ENCODE results near the gene SEMA3A.
"Not testable (repeated sequence)": the region's sequence is repeated elsewhere in the genome, so short reads cannot be mapped to it uniquely, and the experiment has no call there.

SEMA3A gene

DNA sequence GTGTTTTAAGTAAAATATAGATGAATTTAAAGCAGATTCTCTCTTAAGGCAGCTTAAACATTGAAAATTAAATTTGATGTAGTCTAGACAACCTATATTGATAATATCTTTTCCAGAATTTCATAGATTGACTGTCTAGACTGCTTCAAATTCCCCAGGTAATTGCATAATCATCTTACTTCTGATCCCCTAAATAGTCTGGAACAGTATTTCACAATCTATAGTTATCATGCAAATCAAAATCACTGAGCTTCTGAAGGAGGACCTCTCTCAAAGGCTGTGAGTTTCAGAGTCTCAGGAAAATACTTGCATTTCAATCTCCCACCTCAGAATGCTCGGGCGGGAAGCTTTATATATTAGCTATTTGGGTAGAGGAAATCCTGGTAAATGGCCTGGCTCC, 87.3 kb downstream of the SEMA3A start:
- DNase-seq, result no peak

DNA sequence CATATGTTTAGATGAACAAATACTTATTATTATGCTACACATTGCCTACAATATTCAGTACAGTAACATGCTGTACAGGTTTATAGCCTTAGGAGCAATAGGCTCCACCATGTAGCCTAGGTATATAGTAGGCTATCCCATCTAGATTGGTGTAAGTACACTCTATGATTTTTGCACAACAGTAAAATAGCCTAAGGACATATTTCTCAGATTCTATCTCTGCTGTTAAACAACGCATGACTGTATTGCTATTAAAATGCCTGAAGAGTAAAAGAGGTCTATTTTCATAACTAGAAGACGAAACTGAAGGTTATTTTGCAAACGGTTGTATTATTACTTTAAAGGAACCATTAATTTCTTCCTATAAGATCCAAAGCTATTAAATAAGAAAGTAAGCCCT, 88.3 kb downstream of the SEMA3A start:
- DNase-seq, result no peak

DNA sequence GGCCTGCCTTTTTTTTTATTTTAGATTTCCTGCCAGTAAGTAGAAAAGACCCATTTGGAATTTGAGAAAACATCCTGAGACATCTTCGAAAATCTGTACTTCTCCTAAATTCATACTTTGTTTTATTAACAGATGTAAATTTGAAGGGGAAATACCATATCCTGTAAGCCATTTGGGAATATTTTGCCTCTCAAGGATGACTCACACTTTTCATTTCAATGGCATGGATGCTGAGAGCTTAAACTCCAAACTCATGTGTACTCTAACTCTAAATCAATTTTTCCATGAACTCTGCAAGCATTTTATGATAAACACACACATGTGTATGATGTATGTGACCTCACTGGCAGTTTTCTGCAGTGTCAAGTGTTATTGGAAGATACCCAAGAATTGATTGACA, 89.0 kb downstream of the SEMA3A start:
- DNase-seq, result no peak

DNA sequence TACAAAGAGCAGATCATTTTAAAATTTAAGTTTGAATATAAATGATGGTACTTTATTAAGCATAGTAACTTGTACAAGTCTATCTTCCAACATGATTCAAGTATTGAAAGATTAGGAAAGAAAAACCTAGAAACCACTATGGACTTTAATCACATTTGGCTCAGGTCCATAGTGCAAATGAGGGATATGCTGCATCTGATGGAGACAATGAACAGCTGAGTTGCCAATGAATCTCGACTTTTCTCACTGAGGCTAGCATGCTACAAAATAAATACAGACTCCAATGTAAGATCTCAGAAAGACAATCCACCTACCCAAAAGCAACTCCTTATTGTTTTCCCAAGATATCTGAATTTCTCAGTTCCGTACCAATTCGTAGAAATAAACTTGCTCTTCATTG, 89.8 kb downstream of the SEMA3A start:
- no peak for DNase-seq

DNA sequence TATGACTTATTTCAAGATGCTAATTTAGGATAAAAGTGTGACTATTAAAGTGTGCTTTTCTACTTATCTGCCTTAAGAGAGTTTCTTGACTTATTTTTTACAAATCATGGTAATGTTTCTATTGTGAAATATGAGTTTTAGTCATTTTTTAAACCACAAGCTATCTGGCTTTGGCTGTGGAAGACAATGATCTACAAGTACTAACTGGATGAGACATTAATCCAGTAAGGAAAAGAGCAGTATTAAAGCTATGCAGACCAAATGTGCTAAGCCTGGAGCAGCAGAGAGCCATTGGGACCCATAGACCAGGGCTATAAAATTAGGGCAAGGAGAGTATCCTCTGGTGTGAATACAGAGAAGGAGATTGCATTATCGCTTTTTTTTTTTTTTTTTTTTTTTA, 92.4 kb downstream of the SEMA3A start:
- DNase-seq, result no peak

DNA sequence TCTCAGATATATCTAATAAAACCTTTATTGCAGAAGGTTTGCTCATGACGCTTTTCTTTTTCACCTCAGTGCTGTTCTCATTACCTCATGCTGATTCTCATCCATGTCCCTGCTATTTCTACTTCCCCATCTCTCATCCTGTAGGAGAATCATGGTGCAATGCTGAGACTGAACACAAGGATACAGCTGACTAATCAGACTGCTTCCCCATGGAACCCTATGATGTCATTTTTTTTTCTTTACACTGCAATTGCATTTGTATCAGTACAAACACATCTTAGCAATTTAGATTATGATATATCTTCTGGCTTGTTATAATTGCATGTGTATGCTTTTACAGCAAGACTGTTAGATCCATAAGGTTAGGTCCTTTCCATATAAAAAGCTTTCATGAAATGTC, 93.7 kb downstream of the SEMA3A start:
- DNase-seq, result no peak

DNA sequence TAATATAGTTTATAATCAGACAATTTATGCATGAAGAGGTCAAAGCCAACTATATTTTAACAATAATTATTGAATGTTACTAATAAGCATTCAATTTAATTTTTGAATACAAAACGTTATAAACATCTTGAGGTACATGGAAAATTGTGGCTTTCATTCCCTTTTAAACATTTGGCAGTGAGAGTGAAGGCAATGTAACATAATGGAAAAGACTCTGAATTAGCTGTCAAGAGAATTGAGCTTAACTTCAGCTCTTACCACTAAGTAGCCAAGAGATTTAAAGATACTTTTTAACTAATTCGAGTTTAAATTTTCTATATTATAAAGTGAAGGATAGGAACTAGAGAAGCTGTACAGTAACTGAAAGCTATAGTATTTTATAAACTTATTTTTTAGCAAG, 98.6 kb downstream of the SEMA3A start:
- no peak for DNase-seq

DNA sequence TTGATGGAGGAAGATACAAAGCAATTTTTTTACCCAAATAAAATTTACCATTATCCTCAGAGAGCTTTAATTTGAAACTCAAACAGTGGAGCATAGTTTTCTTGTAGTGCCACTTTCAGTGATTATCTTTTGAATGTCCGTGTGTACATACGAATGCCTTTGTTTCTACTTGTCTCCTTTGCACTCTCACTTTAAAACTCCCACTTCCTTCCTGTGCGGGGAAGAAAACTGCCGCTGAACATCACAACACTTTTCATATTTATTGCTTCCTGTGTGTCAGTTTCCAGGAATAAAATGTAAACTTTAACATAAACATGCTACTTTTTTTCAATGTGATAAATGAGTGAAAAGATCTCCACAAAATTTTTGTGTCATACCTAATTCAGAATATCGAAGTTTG, 102.4 kb downstream of the SEMA3A start:
- DNase-seq, result no peak

DNA sequence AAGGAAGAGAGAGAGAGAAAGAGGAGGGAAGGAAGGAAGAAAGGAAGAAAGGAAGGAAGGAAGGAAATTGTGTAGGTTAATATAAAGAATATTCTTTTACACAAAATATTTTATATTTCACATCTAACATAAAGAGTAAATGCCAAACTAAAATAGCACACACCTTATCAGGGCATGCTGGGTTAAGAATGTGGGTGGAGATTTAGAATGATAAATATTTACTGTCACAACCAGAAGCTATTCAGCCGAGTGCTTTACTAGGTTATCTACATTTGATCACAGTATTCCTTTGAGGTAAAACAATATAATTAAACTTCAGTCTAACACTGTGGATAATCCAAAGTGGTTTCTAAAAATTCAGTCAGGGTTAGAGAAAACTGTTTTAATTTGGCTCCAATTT, 103.3 kb downstream of the SEMA3A start:
- DNase-seq, result no peak

DNA sequence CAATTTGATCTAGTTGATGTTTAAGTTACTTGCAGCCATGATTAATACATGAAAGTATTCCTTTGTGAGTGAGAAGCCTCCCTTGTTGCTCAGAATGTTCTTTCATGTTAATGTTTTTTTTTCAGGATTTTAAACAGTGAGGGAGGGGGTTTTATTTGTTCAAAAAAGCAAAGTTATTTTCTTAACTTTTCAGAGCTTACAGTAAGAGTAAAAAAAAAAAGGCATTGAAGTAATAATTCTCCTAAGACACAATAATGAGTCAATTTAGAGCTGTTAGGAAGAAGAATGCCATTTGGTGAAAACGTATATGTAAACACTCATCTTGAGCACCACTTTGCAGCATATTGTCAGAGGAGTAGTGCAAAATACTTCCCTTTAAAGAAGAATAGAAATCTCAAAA, 105.8 kb downstream of the SEMA3A start:
- no peak for DNase-seq

DNA sequence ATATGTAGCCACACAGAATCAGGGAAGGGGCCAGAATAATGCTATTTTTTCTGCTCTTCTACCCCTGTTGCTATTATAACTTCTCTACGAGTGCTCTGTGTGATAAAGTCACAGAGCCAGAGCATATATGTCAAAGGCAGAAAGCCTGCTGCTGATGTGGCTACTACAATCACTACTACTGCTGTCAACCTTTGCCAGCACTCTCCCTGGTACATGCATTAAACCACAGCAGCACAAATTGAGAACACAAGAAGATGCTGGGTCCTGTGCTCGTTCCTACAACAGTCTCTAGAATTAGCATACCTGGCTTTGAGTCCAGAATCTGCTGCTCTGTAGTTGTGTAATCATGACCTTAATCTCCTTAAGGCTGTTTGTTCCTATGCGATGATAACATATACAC, 108.6 kb downstream of the SEMA3A start:
- DNase-seq, result no peak

DNA sequence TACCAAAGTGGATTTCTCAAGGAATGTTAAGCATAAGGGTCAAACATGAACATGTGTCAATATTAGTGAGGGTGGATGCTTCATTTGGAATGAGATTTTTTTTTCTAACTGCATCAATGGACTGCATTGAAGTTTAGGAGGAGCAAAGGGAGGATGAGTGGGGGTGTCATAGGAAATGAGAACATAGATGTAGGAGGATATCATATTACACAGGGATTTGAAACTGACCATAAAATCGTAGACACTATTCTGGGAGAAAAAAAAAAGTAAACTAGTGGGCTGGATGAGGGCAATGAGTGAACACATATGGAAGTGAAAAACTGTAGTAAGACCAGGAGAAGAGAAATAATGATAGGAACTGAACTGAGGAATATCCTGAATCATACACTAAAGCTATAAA, 109.4 kb downstream of the SEMA3A start:
- DNase-seq, result no peak

DNA sequence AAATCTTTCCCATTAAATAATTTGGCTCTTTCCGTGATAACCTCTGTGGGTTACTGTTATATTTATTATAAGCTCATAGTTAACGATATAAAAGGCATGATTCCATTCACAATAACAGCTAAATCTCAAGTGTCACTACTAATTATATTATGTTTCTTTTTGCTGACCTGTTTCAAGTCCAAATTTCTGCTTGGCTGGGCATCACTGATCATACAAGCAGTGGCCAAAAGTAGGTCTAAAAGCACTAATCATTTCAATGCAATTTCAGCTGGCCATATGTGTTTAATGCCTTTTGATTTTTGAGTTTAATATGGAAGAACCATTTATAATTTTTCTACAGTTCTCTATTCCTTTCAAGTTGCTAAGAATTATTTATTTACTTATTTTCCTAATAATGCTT, 110.7 kb downstream of the SEMA3A start:
- no peak for DNase-seq

DNA sequence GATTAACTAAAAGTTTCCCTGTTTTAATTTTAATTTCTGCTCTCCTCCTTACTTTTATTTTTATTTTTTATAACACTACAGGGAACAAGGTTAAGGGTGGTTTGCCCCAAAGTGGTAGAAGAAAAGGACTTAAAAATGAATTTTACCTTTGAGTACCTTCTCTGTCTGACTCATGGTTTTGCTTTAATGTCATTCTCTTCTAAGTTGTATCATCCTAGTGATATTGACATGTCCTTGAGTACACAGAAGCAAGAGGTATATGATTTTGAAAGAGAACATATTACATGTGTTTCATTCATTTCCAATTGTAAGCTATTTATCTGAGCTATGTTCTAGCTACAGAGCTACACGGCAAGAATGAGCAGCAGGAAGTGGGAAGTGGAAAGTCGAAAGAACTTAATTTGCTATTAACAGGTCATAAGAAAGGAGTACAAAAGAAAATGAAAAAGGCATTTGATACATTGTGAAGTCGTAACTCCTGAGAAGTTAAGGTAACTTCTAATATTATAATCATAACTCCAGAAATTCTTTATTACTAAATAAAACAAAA, 112.5 kb downstream of the SEMA3A start:
- no peak for DNase-seq

DNA sequence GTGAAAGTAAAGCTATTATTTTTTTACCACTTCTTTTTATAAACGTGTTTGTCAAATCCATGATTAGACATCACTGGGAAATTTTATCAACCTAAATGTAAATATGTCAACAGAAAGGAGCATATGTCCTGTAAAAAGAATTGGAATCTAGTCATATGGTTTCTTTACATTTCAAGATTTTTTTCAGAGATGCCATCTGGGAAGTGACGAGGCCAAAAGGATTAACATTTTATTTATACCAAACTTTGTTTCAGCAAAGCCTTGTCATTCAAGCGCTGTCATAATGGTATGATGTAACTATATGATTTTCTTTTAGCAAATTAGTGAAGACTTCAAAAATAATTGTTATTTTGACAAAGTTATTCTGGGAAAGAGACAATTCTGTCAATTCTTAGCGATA, 117.3 kb downstream of the SEMA3A start:
- DNase-seq, result no peak

DNA sequence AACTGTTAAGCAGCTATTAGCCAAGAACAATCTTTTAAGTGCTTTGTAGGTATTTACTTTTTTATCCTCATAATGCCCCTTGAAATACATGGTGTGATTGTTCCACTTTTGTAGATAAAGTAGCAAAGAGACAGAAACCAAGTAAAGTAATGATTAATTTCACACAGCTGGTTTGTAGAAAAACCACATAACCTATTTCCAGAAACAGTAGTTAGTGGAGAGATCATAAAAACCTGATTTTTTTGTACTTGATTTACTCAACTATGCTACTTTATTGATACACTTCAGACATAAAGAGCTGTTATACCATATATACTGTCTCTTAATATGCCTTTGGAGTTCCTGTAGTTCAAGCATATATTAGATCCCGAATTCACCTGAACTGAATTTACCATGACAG, 118.4 kb downstream of the SEMA3A start:
- no peak for DNase-seq

DNA sequence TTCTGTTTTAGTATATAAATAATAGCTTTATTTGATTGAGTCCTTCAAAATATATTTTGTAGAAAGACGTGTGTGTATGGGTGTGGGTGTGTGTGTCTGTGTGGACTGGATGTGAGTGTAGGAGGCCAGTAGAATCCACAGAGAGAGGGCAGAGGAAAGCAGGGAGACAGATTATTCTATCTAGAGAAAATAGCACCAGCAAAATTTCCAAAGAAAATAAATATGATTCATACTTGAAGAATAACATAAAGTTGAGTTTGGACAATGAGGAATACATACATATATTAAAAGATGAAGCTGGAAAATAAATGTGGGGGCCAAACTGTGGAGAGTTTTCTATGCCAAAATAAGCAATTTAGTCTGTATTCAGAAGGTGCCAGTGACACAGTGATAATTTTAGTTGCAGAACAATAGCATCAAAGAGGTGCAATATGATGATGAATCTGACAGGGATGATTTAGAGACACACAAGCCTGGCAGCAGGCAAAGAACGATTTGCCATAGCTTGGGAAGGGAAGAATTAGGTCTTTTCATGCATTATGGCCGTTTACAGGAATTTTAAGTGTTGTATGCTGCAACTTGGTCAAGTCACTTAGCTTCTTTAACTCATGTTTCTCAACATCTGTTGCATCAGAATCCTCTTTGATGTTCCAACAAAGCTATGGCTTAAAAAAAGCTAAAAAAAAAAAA, 121.3 kb downstream of the SEMA3A start:
- no peak for DNase-seq

DNA sequence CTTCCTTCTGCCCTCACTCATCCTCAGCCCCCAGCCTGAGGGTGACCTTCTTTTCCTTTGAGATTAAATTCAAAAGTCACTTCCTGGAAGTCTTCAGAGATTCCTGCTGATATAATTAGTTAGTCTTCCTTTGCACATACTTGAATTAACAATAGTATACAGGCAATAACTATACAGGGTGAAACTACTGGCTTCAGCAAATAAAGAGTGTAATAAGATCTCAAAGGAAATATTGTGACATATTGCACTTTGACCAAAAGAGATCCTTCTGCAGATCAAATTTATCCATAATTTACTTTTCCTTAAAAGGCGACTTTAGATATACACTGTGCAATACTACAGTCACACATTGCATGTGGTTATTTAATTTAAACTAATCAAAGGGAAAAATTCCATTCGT, 123.8 kb downstream of the SEMA3A start:
- DNase-seq, result no peak

DNA sequence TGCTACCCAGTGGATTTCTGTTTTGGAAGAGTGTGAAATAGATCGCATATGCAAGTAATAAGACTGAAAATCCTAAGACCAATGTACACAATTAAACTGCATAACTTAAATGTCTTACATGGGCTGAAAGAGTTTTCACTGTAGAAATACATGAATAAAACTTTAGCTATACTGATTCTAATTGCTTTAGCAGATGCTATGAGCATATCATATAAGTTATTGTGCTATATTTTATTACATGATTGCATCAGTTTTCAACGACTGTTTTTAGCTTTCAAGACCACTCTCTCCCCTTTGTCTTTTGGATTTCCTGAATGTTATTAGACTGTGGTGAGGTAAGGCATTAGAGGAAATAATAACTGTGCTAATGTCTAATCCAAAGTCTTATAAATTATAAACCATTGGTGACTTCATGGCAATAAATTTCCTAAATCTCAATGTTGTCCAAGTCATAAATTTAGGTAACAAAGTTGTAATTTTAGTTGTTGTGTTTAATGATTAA, 124.5 kb downstream of the SEMA3A start:
- no peak for DNase-seq

DNA sequence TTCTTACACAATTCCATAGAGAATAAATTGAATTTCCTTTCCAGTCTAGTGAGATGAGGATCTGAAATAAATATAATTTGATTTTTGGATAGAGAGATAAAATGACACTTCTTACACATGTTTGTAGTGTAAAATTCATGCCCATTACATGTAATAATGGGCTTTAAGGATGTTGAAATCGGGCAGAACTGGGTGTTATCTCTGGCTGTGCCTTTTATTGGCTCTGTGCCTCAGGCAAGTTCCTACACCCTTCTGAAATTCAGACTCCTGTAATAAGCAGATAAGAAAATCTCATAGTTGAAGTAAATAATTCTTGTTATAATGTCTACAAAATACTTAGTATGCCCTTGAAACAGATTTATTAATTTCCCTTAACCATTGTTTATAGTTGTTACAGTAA, 125.6 kb downstream of the SEMA3A start:
- DNase-seq, result no peak

DNA sequence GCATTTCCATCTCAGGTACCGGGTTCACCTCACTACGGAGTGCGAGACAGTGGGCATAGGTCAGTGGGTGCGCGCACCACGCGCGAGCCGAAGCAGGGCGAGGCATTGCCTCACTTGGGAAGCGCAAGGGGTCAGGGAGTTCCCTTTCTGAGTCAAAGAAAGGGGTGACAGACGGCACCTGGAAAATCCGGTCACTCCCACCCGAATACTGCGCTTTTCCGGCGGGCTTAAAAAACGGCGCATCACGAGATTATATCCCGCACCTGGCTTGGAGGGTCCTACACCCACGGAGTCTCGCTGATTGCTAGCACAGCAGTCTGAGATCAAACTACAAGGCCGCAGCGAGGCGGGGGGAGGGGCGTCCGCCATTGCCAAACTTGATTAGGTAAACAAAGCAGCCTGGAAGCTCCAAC, 132.1 kb downstream of the SEMA3A start:
- DNase-seq, result not testable (repeated sequence)

DNA sequence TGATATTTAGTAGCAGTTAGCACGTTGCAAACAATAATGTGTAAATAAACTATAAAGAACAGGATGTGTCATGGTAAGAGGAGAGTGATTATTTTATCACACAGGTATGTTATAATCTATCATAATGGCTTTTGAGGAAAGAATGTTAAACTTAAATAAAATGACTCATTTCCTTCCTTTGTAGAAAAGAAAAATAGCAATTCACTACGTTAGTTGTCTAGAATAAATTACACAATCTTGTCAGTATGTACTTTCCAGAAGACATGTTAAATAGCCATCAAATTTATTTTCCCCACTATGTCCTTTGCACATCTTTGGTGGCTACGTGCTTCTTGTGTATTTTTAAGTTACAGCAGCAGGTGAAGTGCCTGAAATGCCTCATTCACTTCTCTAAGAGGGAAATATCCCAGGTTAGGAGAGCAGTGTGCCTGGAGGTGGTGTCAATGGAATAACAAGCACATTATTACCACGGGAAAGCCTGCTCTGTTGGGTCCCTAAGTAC, 133.8 kb downstream of the SEMA3A start:
- DNase-seq, result no peak

DNA sequence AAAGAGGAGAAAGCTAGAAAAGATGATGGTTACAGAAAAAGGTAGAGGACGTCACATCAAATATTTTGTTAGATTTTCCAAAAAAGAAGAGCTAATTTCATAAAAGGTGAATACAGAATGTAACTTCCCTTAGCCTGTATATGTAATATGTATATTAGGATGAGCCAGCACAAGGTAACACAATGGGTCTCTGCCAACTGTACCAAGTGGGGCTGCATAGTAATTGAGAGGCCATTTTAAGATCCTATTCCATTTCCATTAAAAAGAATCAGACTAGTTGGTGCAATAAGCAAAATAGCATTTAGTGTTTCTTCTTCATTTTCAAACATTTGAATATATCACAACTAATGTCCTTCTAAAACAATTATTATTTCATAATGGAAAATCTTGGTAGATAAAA, 134.6 kb downstream of the SEMA3A start:
- no peak for DNase-seq

DNA sequence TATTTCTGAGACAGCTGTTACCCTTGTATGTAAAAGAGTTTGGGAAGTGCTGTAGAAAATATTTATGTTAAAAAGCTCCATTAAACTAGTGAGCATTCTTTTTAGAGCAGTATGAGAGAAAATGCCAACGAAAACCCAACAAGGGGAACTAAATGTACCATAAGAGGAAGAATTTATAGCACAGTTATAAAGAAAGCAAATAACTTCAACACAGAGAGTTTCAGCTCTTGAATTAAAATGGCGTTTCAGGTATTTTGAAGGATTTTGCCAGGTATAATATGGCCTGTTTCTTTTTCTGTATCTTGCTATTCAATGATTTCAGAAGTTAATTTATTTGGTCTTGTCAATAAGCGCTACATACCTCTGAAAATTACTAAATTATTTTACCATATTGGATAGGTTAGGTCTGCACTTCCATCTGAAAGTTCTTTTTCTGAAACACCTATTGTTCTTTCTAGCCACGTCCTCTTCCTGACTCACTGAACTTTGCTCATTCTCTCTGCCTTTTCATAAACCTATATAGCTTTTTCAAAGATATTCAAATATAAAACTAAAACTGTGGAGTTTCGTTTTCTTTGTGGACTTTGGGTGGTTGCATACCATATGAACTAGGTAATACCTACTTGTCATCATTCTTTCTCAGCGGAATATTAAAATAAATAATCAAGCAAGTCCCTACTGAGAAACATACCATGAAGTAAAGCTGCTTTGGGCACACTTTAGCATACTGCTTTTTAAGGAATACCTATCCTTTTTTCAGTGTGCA, 136.1 kb downstream of the SEMA3A start:
- no peak for DNase-seq
